Sigmoid colon (tissue), 7 donors: ENCODE results near the gene IL12RB2. TPM values are rescaled to one million over a fixed set of nuclear protein-coding genes. Genes with fewer than 3 reads are reported as not detected.
A peak's percentile ranks its signal among the peaks of the same experiment; 100 is the strongest.

Experiments used
- DNase-seq: peaks from one replicate; pipeline ENCODE4 v3.0.0-alpha.2; 2019
- H3K27ac ChIP-seq, 4 donors: fragments of 200-600 bp; sonication (generic); one replicate each; pipeline ENCODE4 v1.5.1; 2016 to 2019; ENCODE audit warnings: mild to moderate bottlenecking in 1 of 4
- H3K27me3 ChIP-seq, 3 donors: fragments of 200-600 bp; sonication (generic); one replicate each; pipeline ENCODE4 v1.5.1; 2019; ENCODE audit warnings: mild to moderate bottlenecking in 1 of 3
- H3K36me3 ChIP-seq, 4 donors: fragments of 200-600 bp; sonication (generic); one replicate each; pipeline ENCODE4 v1.5.1; 2016 to 2019
- H3K4me1 ChIP-seq, 4 donors: fragments of 200-600 bp; sonication (generic); one replicate each; pipeline ENCODE4 v1.5.1; 2017 to 2019
- H3K4me3 ChIP-seq, 4 donors: fragments of 200-600 bp; sonication (generic); one replicate each; pipeline ENCODE4 v1.5.1; 2017 to 2019; ENCODE audit warnings: mild to moderate bottlenecking in 2 of 4, moderate library complexity in 1 of 4
- H3K9me3 ChIP-seq, 4 donors: fragments of 200-600 bp in 3 of 4; sonication (generic) in 3 of 4; one replicate each; pipeline versions ENCODE4 v1.5.1 to v1.6.1; 2013 to 2019
- EP300 ChIP-seq, 4 donors: sonication (generic); formaldehyde crosslinking; IDR thresholded peaks; one replicate each; pipeline ENCODE4 v1.6.1; 2017; ENCODE audit warnings: antibody characterized with exemption in 4 of 4
- POLR2A ChIP-seq, 2 donors: fragments of 450-650 bp; IDR thresholded peaks; one replicate each; pipeline ENCODE4 v1.6.1; 2016; ENCODE audit warnings: antibody characterized with exemption in 2 of 2, mild to moderate bottlenecking in 2 of 2, moderate library complexity in 2 of 2
- POLR2AphosphoS5 ChIP-seq, 4 donors: sonication (generic); formaldehyde crosslinking; IDR thresholded peaks; one replicate each; pipeline ENCODE4 v1.6.1; 2017; ENCODE audit warnings: antibody characterized with exemption in 4 of 4
- WGBS, 2 donors: extraction: QIAGEN DNeasy Blood & Tissue Kit; methylation state at CpG; one replicate each; pipeline ENCODE4 v1.1.7; 2013; 5-methylcytosine and 5-hydroxymethylcytosine counted together
- intact Hi-C: fragments of 100-400 bp; cut with DNase I; formaldehyde crosslinking; loops from one replicate; pipeline ENCODE4 v1.15.1; 2023
- polyA plus RNA-seq, 3 donors: library from polyadenylated mRNA; stranded (reverse); fragments of 200-250 nt; gene quantifications; one replicate each; pipeline ENCODE4 v1.2.3, GENCODE V29; 2013
- total RNA-seq, 4 donors: library from RNA; depleted of rRNA; stranded (reverse); fragments of >200 nt; gene quantifications; one replicate each; pipeline ENCODE4 v1.1.0, GENCODE V29; 2016
- TF ChIP-seq, protein P1 (sequence below), 4 experiments: fragments of 450-650 bp in 3 of 4; fragments of 200-600 bp in 1 of 4; IDR thresholded peaks; one replicate each; pipeline ENCODE4 v1.5.1; 2016 to 2019; ENCODE audit warnings: antibody characterized with exemption in 4 of 4, mild to moderate bottlenecking in 3 of 4, moderate library complexity in 2 of 4
- donor health status: healthy with polysubstance abuse.
- donor health status: Bipolar disorder and iron deficiency.
- donor health status: healthy.

IL12RB2 gene
- total and polyA plus RNA-seq, 7 donors, result 0.99 to 2.1 (median 1.3) TPM; not detected in 3

DNA sequence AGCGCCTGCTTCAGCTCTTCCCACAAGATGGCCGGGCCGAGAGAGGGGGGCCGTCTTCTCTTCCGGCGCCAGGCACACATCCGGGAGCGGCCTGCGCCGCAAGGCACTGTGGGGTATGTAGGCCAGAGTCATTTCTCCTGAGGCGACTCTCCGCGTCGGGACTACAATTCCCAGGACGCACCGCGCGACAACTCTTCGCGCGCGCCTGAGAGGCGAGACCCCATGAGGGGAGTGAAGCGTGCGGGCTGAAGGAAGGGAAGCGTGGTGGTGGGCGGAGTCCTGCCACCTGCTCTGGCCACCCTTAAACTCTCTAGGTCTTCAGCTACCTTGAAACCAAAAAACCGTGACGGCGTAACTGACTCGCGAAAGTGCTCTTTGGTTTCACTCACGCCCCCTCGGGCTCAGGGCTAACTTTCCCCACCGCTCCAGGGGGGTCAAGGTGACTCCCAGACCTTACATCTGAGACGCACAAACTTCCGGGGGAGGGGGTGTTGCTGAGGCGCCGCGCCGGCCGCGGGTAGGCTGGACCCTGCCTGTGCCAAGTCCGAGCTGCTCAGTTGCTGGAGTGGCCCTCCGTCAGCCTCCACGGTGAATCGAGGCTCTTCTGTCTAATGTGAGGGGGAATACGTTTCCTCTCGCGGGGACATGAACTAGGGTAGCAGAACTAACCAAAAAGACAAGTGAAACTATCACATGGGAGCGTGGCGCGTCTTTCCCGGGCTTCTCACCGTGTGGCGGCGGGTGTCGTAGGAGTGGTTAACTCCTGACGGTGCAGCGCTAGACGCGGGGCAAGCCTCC is 122.9 kb downstream of the IL12RB2 start, which contains the start of gene SERBP1:
Gene SERBP1 (minus strand): TSS at position 45 of the 798 bp plus-strand sequence. CDS start 102 bp downstream, outside the sequence.
- no peaks in the 10 kb centered on the region for H3K9me3 ChIP-seq
- 0 to 1% methylated on average over 62 of the region's 62 CpGs for WGBS, 2 donors
- H3K36me3 ChIP-seq, result peaks cover 0 to 7% (median 5%) of the 10 kb centered on the region in 4 donors
- H3K4me3 ChIP-seq, result peak within 1 kb of the TSS; percentile 62 to 83 (median 78)
- TF ChIP-seq POLR2A (IDR thresholded peaks at IDR 0.05) (no peak), POLR2AphosphoS5 (IDR thresholded peaks at IDR 0.05) (peak; percentile 76 to 92 (median 85))
- intact Hi-C loops, result loop anchor here (2.0 to 5.0 kb wide), 2 partner anchors 378 to 500 kb away; partner anchors contain the start of gene SLC35D1
- peaks cover 0 to 61% (median 37%) of the 10 kb centered on the region in 4 donors for H3K4me1 ChIP-seq
- peak; percentile 97 for DNase-seq
- H3K27ac ChIP-seq, result peak within 1 kb of the TSS; percentile 92 to 96 (median 94)
- no peaks in the 10 kb centered on the region for H3K27me3 ChIP-seq

- TF ChIP-seq POLR2AphosphoS5 (IDR thresholded peaks at IDR 0.05), result no peak
- no peak for TF ChIP-seq POLR2A (IDR thresholded peaks at IDR 0.05)
- TF ChIP-seq, protein P1, sequence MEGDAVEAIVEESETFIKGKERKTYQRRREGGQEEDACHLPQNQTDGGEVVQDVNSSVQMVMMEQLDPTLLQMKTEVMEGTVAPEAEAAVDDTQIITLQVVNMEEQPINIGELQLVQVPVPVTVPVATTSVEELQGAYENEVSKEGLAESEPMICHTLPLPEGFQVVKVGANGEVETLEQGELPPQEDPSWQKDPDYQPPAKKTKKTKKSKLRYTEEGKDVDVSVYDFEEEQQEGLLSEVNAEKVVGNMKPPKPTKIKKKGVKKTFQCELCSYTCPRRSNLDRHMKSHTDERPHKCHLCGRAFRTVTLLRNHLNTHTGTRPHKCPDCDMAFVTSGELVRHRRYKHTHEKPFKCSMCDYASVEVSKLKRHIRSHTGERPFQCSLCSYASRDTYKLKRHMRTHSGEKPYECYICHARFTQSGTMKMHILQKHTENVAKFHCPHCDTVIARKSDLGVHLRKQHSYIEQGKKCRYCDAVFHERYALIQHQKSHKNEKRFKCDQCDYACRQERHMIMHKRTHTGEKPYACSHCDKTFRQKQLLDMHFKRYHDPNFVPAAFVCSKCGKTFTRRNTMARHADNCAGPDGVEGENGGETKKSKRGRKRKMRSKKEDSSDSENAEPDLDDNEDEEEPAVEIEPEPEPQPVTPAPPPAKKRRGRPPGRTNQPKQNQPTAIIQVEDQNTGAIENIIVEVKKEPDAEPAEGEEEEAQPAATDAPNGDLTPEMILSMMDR (IDR thresholded peaks at IDR 0.05), result no peak
- no peak for TF ChIP-seq EP300 (IDR thresholded peaks at IDR 0.05)
- 13 to 20% methylated on average over 12 of the region's 12 CpGs for WGBS, 2 donors
- Histone ChIP-seq H3K27me3 (no peaks in the 10 kb centered on the region), H3K9me3 (no peaks in the 10 kb centered on the region), H3K27ac (peak overlapping the region; percentile 92 to 96 (median 94)), H3K4me1 (peaks cover 0 to 54% (median 34%) of the 10 kb centered on the region in 4 donors), H3K4me3 (peak overlapping the region; percentile 62 to 83 (median 78)), H3K36me3 (peaks cover 0 to under 1% (median 0%) of the 10 kb centered on the region in 4 donors)
- no peak for DNase-seq
- intact Hi-C loops, result loop anchor here (2.0 to 5.0 kb wide), 2 partner anchors 379 to 500 kb away; partner anchors contain the start of gene SLC35D1
These were observed 123.6 kb downstream of the IL12RB2 start for GRCh38 chr1:67431156-67431765.

DNA sequence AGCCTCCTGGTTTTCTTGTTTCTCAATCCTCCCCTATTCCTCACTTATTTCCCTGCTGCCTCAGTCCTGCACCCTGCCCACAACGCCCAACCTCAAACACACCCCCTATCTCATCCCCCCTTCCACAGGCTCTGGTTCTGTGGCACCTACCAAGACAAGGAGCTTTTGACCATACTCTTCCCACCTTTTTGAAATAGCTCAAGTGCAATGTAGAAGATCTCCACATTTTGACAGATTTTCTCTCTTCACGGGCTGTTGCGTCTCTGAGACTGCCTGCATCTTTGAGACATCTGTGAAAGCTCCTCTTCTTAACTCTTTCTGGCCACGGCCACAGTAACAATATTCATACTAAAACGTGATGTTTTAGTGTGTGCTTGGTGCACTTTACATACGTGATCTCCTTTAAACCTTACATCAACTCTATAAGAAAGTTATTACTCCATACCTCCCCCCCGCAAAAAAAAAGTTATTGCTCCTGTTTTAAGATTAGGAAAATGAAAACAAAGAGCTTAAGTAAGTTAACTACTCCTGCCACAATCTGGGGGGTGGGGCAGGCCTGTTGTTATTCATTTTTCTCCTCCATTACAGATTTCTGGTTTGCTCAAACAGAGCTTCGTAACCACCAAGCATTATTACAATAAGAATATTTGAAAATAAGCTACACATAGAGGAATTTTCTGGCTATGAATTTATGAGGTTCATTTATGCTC is 124.4 kb downstream of the IL12RB2 start:
- DNase-seq, result no peak
- peak overlapping the region in 3 of 4 donors; percentile 62 to 83 (median 79) for H3K4me3 ChIP-seq
- WGBS, 2 donors, result 53 to 72% methylated on average over 8 of the region's 8 CpGs
- intact Hi-C loops, result loop anchor here (2.0 to 5.0 kb wide), 2 partner anchors 380 to 501 kb away; partner anchors contain the start of gene SLC35D1
- H3K9me3 ChIP-seq, result no peaks in the 10 kb centered on the region
- H3K27ac ChIP-seq, result peak overlapping the region; percentile 92 to 96 (median 94)
- TF ChIP-seq EP300 (IDR thresholded peaks at IDR 0.05) (no peak), POLR2AphosphoS5 (IDR thresholded peaks at IDR 0.05) (no peak), POLR2A (IDR thresholded peaks at IDR 0.05) (no peak)
- TF ChIP-seq, protein P1 (IDR thresholded peaks at IDR 0.05), result no peak
- H3K4me1 ChIP-seq, result peaks cover 0 to 46% (median 29%) of the 10 kb centered on the region in 4 donors
- no peaks in the 10 kb centered on the region for H3K27me3 ChIP-seq
- no peaks in the 10 kb centered on the region for H3K36me3 ChIP-seq

- no peaks in the 10 kb centered on the region for H3K36me3 ChIP-seq
- TF ChIP-seq EP300 (IDR thresholded peaks at IDR 0.05) (no peak), POLR2A (IDR thresholded peaks at IDR 0.05) (no peak), POLR2AphosphoS5 (IDR thresholded peaks at IDR 0.05) (no peak)
- TF ChIP-seq, protein P1 (IDR thresholded peaks at IDR 0.05), result no peak
- no peaks in the 10 kb centered on the region for H3K27me3 ChIP-seq
- DNase-seq, result no peak
- no peaks in the 10 kb centered on the region for H3K9me3 ChIP-seq
- 89 to 93% methylated on average over 1 of the region's 1 CpG for WGBS, 2 donors
- no peak overlapping the region for H3K4me3 ChIP-seq
- peak overlapping the region in 3 of 4 donors; percentile 42 to 96 (median 95) for H3K27ac ChIP-seq
- H3K4me1 ChIP-seq, result peaks cover 0 to 39% (median 23%) of the 10 kb centered on the region in 4 donors
- intact Hi-C loops, result loop anchor here (5.0 kb wide), 1 partner anchor 380 kb away; the partner anchor contains the start of gene SLC35D1
These were observed 125.1 kb downstream of the IL12RB2 start for GRCh38 chr1:67432745-67433144.
